Measurements from ENCODE around the gene SVBP.

SVBP gene

DNA sequence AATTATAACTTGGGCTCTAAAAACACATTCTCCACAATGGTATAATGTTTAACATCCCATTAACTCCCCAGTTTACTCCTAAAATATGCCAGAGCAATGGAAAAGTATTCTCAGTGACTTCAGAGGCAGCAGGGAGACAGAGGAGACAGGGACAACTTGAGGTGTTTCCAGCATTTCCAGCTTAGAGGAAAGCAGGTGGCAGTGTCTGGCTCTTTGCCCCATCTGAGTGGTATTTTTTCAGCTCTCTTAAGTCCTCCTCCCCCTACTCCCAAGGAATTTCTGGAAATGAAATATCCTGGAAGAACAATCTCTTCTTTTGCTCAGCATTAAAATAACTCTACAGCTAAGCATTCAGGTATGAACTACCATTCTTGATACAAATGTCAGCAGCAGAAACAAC lies 11.0 kb downstream of the SVBP start:
- no peak for FAIRE-seq
- no peak for DNase-seq (ENCODE audit: low spot score)

DNA sequence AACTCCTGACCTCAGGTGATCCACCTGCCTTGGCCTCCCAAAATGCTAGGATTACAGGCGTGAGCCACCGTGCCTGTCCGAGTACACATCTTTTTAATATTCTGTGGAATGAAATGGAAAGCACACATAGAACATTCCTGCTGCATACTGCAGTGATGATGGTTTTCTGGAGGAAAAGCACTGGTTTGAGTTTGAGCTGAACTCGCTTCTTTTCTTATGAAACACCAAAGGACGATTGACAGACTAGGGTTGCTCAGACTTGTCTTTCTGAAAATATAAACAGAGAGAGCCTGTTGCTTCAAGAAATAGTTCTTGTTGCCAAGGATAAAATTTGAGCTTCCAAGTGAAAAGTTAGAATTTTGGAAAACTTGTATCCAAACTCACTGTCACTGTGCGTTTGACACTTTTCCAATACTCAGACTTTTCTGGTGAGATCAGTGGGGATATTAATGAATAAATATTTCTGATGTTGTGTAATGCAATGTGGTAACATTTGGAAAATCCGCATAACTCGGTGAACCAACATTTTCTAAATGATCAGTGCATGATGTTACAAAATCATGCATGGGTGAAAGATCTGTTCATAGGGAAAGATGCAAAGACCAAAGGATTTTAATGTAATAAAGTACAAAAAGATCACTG lies 15.2 kb downstream of the SVBP start:
- no peak for FAIRE-seq

DNA sequence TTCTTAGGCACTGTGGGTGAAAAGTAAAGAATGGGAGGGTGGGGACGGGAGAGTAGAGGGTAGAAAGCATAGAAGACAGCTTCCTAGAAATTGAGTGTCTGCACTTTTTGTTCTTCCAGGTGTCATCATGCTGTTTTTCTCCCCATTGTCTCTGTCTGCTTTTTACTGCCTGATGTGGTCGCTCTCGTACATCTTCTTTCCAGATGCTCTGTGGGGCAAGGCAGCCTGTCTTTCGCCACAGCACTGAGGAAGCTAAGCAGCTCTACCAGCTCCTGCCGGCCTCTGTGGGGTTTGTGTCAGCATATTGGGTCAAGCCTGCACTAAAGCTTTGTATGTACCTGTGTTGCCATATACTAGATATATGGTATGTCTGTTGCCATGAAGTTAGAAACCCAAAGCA lies 19.2 kb downstream of the SVBP start:
- FAIRE-seq: no peak
- no peak for DNase-seq (ENCODE audit: low spot score)

More for the DNA sequence above, 15.2 kb downstream of the SVBP start:
- no peak for DNase-seq (ENCODE audit: low spot score)

DNA sequence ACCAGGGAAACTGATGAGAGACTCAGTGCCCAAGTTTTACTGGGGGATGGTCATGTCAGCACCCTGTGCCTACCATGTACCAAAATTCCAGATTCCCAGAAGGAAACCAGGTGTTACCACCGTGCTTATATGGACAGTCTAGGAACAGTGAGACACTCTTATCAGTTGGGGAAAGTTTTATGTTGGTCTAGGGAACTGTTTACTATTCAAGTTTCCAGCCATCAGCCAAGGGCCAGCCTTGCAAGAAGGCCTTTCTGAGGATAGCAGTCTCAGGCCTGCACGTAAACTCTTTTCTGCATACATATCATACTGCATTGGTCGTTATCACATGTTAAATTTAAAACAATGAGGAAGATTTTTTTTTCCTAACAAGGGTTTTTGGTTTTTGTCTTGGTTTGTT lies 19.8 kb downstream of the SVBP start:
- DNase-seq (ENCODE audit: low spot score) (no peak), FAIRE-seq (no peak)

DNA sequence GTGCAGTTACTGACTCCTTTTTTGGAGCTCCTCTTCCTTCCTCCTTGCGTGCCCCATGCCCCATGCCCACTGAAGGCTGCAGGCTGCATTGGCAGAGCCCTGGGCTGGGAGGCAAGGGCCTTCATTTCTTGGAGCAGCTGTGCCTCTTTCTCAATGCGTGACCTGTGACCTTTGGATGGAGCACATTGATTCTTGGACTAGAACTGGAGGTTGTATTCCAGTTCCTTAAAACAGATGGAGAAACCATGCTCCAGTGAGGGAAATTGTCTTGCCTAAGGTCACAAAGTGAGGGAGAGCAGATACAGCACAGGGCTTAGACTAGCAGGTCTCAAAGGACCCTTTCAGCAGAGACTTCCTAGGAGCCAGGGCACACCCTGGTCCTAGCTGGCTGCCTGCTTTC lies 23.4 kb downstream of the SVBP start:
- no peak for FAIRE-seq

DNA sequence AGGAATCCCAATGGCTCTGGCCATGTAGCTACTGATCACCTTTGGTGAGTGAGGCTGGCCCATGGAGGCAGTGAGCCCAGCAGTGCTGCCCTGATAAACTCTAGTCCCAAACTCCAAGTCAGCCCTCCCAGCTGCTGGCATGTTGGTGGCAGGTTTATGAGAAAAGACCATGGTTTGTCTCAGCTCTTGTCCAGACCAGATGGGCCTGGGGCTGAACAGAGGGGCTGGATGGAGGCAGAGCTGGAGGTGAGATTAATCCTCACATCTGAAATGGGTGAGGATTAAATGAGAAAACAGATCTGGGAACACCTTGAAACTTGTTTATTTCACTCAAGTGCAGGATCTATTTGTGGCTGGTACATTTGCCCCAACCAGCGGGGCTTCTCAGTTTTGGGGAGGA lies 29.2 kb downstream of the SVBP start:
- no peak for FAIRE-seq

More for the DNA sequence above, 23.4 kb downstream of the SVBP start:
- no peak for DNase-seq (ENCODE audit: low spot score)

DNA sequence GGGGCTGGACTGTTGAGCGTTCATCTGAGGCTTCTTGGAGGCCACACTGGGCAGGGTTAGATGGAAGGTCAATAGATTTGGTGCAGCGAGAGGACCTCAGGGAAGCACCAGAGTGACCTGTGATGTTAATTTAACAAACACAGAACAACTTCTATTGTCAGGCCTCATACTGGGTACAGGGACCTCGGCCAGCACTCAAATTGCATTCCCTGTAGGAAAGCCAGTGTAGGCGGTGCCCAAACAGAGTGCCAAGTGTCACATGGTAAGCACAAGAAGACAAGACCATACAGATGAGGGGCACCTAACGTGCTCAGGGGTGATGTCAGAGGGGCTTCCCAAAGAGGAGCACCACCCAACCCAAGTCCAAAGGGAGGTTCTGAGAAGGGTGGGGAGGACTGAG lies 31.1 kb downstream of the SVBP start:
- DNase-seq (ENCODE audit: low spot score) (no peak), FAIRE-seq (no peak)

More for the DNA sequence above, 29.2 kb downstream of the SVBP start:
- DNase-seq (ENCODE audit: low spot score): no peak

DNA sequence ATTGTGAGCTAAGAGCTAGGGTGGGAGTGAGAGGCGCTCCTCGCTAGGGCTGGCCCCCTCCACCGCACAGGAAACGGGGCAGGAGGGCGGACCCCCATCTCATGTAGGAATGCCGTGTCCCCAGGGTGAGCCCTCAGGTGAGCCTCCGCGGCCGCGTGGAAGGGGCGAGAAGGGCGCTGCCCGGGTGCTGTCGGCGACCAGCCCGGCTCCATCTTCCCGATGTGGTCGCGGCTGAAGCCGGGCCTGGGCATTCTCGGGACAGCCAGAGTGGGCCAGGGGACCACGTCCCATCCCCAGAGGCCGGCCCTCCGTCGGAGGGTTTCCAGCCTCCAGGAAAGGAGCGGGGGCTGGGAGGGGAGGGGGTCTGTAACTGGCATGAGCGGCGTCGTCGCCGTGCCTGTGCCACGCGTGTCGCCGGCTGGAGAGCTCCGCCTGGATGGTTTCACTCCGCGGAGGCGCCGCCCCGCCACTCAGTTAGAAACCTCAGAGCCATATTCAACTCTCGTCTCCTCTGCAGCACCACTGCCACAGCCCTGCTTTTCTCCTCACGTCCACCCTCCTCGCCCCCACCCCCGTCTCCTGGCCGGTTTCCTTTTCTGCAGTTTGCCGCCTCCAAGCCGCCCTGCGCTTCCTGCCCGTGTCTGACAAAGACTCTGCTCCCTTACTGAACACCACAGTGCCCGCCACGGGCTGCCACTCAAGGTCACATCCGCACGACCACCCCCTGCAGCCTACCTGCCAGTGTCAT lies 32.1 kb downstream of the SVBP start, which contains the start of gene TMEM269:
Gene TMEM269 (plus strand): TSS at position 46 of the 748 bp plus-strand sequence. CDS start 4,903 bp downstream, outside the sequence.
- DNase-seq (ENCODE audit: low spot score): no peak
- no peak for FAIRE-seq

DNA sequence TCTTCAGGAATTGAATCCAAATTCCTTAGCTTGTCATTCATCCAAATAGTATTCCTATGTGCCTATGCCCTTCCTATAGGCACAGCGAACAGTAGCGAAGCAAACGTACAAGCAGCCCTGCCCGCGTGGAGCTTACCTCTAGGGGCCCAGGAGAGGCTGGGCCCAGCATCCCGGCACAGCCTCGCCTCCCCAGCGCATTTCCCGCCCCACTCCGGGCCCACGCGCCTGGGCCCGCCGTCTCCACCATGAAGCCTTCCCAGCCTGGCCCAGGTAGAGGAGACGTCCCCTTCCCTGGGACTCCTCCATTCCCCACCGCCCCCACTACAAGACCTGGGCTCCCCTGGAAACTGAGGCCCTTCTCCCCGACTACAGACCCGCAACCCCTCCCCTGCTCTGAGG lies 32.7 kb downstream of the SVBP start:
- FAIRE-seq: no peak
- no peak for DNase-seq (ENCODE audit: low spot score)

DNA sequence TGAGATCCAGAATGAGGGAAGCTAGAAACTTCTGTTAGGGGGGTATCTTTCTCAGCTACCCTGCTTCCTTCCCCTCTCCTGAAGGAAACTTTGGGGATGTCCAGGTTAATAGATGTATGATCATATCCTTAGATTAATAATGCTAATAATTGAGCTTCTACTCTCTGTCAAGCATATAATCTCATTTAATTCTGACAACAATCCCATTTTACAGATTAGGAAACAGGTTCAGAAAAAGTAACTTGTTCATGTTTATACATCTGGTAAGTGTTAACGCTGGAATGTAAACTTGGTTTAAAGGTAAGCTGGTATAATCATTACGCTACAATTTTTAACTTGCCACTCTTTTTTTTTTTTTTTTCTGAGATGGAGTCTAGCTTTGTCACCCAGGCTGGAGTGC lies 34.1 kb downstream of the SVBP start:
- no peak for FAIRE-seq
- no peak for DNase-seq (ENCODE audit: low spot score)

DNA sequence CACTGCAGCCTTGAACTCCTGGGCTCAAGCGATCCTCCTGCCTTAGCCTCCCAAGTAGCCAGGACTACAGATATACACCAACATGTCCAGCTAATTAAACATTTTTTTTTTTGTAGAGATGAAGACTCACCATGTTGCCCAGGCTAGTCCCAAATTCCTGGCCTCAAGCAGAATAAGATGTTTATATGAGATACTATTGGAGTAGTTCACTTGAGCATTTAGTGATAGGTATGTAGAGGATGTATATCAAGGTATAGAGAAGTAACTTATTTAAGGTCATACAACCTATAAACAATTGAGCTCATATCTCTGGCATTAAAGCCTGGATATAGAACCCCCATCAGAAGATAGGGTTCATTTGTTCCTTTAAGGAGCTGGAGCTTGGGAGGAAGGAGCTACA lies 37.0 kb downstream of the SVBP start:
- FAIRE-seq (no peak), DNase-seq (ENCODE audit: low spot score) (no peak)

DNA sequence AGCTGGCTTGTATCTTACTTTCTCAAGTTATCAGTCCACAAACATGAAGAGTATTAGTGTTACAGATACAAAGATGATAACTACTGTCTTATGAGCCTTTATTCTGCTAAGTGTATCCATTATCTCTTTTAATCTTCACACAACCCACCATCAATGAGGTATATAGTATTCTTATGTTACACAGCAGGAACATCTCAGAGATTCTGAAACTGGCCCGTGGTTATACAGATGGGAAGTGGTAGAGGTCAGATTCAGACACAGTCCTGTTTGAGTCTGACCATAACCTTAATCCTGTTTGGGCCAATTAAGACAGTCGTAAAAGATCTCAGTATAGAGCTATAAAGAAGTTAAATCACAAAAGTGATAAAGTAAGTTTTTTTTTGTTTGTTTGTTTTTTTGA lies 37.5 kb downstream of the SVBP start:
- no peak for DNase-seq (ENCODE audit: low spot score)
- FAIRE-seq: no peak

DNA sequence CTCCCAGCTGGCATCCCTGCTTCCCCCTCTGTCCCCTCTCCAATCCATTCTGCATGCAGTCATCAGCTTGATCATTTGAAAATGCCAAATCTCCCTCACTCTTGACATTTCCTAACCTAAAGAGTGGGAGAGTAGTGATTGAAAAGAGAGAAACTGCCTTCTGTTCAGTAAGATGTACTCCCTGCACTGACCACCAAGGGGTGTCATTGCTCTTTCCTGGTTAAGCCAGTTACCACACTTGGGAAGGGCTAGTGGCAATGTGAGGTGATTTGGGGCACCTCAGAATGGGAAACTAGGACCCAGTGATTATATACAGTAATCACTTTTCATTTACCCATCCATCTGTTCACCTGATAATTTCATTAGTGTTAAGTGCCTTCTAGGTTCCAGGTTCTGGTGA lies 39.3 kb downstream of the SVBP start:
- FAIRE-seq: no peak

DNA sequence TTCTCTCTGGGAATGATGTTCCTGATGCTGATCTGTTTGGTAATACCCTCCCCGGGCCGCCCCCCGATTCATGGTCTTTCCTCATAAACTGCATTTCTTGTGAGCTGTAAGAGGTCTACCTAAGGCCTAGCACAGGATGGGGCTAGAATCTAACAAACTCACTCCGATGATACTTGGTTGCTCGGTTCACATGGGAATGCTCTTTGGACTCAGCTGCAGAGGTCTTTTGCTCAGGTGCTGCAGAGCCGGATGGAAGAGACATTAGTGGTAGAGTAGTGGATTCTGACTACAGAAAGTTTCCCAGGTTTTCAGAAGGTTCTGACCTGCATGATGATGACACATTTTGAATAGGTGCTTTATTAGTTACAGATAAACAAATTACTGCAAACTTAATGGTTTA lies 40.7 kb downstream of the SVBP start:
- DNase-seq (ENCODE audit: low spot score) (no peak), FAIRE-seq (no peak)

More for the DNA sequence above, 39.3 kb downstream of the SVBP start:
- peak; percentile 13 for DNase-seq (ENCODE audit: low spot score)

DNA sequence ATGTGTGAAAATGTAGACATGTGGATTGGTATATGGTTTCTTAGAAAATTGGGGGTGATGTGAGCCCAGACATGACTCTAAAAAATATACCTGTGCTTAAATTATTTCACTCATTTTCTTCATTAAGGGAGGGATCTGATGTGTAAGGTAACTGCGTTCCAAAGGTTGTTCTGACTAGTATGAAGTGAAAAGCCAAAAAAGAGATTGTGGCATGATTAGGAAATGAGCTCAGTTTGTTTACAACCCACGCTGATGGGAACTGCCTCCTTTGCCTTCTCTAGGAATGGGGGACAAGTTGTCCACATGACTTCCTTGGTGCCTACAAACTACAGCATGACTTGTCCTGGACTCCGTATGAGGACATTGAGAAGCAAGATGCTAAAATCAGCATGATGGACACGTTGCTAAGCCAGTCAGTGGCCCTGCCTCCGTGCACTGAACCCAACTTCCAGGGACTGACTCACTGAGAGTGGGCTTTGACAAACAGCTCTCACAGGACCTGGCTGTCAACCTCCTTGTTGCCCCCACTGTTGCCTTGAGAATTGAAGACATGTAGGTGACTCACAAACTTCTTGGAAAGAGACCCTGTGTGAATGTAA lies 42.2 kb downstream of the SVBP start:
- DNase-seq (ENCODE audit: low spot score): no peak

DNA sequence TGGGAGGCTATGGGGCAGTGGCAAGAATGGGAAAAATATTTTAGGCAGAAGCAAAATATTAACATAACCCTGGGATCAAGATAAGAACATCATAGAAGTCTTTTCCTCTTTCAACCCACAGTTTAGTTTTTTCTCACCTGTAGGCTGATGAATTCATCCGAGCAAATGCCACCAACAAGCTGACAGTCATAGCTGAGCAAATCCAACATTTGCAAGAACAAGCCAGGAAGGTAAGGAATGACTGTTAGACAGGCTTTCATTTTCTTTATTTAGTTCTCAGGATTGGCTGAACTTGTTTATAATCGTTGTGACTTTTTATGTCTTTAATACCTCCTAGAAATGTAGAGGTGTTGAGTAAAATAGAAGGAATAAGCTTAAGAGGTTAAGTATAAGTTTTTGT lies 43.8 kb downstream of the SVBP start:
- DNase-seq (ENCODE audit: low spot score) (no peak), FAIRE-seq (no peak)

More for the DNA sequence above, 42.2 kb downstream of the SVBP start:
- FAIRE-seq: no peak

DNA sequence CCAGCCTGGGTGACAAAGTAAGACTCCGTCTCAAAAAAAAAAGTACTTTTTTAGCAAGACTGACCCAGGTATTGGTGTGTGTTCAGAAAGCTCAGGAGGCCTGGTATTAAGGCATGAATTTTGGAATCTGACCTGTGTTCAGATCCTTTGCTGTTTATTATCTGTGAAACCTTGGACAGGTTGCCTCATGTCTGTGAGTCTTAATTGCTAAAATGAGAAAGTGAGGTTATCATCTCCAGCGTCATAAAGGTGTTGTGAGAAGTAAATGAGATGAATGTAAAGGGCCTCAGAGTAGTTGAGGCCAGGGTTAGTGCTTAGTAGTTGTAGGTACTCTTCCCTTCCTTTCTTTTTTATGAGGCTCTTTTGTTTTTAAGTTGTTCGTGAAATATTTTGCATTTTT lies 47.4 kb downstream of the SVBP start:
- FAIRE-seq (no peak), DNase-seq (ENCODE audit: low spot score) (no peak)

DNA sequence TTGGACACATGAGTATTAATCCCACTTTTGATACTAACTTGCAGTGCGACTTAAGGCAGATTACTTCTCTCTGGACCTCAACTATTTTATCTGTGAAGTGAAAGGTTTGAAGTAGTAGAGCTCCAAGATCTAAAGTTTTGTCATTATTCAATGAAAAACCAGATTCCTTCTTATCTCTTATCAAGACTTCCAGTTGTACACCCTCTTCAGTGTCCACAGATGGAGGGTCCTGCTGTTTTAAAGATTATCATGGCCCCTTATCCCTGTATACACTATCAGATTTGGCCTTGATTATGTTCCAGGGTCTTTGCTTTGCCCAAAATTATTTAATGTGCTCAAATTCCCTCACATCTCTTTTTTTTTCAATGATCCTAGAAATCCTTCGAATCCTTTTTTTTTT lies 49.0 kb downstream of the SVBP start:
- FAIRE-seq: no peak
- DNase-seq (ENCODE audit: low spot score): no peak

DNA sequence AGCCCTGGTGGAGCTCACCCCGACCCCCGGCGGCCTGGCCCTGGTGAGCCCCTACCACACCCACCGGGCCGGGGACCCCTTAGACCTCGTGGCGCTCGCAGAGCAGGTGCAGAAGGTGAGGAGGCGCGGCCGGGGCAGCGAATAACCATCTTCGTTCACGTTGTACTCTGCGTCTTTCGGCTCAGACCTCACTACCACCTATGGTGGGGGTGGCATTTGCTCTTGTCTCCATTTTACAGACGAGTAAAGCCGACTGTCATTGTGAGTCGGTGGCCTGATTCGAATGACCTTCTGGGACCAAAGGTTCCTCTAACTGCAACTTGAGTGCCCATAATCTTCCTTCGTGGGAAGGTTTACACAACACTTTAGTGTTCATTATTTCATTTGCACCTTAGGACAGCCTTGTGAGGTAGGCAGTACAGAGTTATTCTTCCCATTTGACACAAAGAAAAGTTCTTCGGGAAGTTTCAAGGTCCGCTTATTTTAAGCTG lies 49.6 kb downstream of the SVBP start:
- DNase-seq (ENCODE audit: low spot score) (no peak), FAIRE-seq (no peak)

DNA sequence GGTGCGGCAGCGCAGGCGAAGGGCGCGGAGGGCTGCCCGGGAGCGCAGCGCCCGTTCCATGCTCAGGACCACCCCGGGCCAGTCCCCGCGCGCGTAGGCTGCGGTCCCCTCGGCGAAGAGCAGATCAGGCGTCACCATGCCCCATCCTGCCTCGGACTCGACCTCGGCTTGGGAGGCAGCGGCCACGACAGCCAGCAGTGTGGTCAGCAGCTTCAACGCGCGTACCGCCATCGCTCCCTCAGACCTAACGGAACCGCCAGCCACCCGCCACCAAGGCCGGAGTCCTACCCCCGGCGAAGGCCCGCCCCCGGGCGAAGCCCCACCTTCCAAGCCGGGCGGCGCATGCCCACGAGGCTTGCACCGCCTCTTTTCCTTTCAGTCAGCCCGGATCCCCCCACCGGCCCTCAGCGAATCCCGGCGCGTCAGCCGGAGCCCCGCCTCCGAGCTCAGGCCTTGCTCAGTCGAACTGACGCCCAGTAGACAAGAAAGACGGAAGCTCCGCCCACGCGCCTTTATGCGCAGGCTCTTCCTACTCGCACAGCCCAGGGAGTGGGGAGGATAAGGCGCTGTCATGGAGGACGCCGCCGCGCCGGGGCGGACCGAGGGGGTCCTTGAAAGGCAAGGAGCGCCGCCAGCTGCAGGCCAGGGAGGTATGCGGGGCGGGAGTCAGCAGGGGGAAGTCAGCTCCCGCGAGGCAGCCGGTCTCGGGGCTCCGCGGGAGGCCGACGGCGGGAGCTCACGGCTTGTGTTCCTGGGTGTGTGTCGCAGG lies 50.3 kb downstream of the SVBP start, which contains the start of the genes C1orf50 and P3H1:
Gene C1orf50 (plus strand): TSS at position 509 of the 769 bp plus-strand sequence. CDS start 63 bp downstream, at position 572.
Gene P3H1 (minus strand): TSS at position 288 of the 769 bp plus-strand sequence. CDS start 57 bp downstream, at position 231.
- DNase-seq (ENCODE audit: low spot score) (peak; percentile 95), FAIRE-seq (peak; percentile 85)
